ENCODE results near the gene HPS1. TPM values are rescaled to one million over a fixed set of nuclear protein-coding genes. Genes with fewer than 3 reads are reported as not detected.
A peak's percentile ranks its signal among the peaks of the same experiment; 100 is the strongest.

The HPS1 gene
- total RNA-seq (2013; cell fraction: nucleolus; rRNA removed), result 119 and 128 TPM in 2 replicates
- total RNA-seq (2014; rRNA removed) (44.5 and 50.8 TPM in 2 replicates), total RNA-seq (2014; rRNA removed; fragmentation: Illumina TruSeq; extraction: Trizol) (26.0 and 27.1 TPM in 2 replicates), total RNA-seq (2021) (63.9 and 71.5 TPM in 2 replicates), polyA plus RNA-seq (2011; rRNA removed) (36.7 and 58.7 TPM in 2 replicates), polyA plus RNA-seq (2014; fragmentation: Illumina TruSeq; extraction: Trizol) (36.5 and 45.8 TPM in 2 replicates), polyA plus RNA-seq (2014; fragmentation: Nextera tagmentation; extraction: Ambion mirVana) (10 to 100 TPM; 27.9 to 35.8 TPM), polyA plus RNA-seq (2014; rRNA removed) (59.3 and 65.2 TPM in 2 replicates), polyA plus RNA-seq (2016; fragmentation: Nextera tagmentation; extraction: Ambion mirVana) (100 to 1,000 TPM; 123 to 138 TPM), polyA minus RNA-seq (2011; rRNA and poly(A)+ RNA removed) (45.6 and 57.2 TPM in 2 replicates), Bru-seq, nascent RNA (percentile 84 among the genes with signal in this experiment), BruChase-seq, experiment 1, labeled RNA remaining after a 6-hour chase (percentile 82 among the genes with signal in this experiment), BruChase-seq, experiment 2, labeled RNA remaining after a 2-hour chase (percentile 79 among the genes with signal in this experiment)
- 19.7 TPM for polyA plus RNA-seq (2011; ENCODE audit: low read depth)
- polyA plus RNA-seq (2011; cell fraction: cytosol; rRNA removed), result 55.6 and 67.7 TPM in 2 replicates
- polyA plus RNA-seq (2011; cell fraction: nucleus; rRNA removed), result 252 and 294 TPM in 2 replicates
- polyA plus RNA-seq (2012), result 53.6 and 53.9 TPM in 2 replicates
- 21.9 and 23.4 TPM in 2 replicates for polyA minus RNA-seq (2011; cell fraction: cytosol; rRNA and poly(A)+ RNA removed)
- polyA minus RNA-seq (2011; cell fraction: nucleus; rRNA and poly(A)+ RNA removed), result 68.9 and 118 TPM in 2 replicates
- long read RNA-seq, experiment 1, transcript HPS1-201 (20 exons, 3,703 nt), result minor isoform, 10 of 68 reads
- long read RNA-seq, experiment 1, transcript HPS1-207 (4 exons, 922 nt), result major isoform, 12 of 68 reads
- long read RNA-seq, experiment 1, transcript HPS1-202 (10 exons, 1,580 nt), result minor isoform, 7 of 68 reads
- long read RNA-seq, experiment 1, partial matches to known transcripts, result 14 of 68 reads
- long read RNA-seq, experiment 1, other reads (novel, unspliced or antisense), result 25 of 68 reads
- long read RNA-seq, experiment 2, transcript HPS1-207 (4 exons, 922 nt), result major isoform, 26 of 75 reads
- long read RNA-seq, experiment 2, partial matches to known transcripts, result 13 of 75 reads
- long read RNA-seq, experiment 2, other reads (novel, unspliced or antisense), result 33 of 75 reads

- DNase-seq (ENCODE audit: low read depth, low spot score), result peak; percentile 42
- intact Hi-C loops (cut with micrococcal nuclease; ENCODE audit: unreplicated experiment) (no loop called here), in situ Hi-C loops (cut with MboI) (no loop called here)
- Histone ChIP-seq H3K9ac (ENCODE audit: control insufficient read depth, insufficient read depth, low read length) (peak within 1 kb of the TSS; percentile 93), H4K20me1 (ENCODE audit: control insufficient read depth, insufficient read depth) (no peaks in the 10 kb centered on the region; the same call in 1 of the 2 replicates), H3K27me3 (replicated peaks in 1 of 2; ENCODE audit: control insufficient read depth in 2 of 2, insufficient read depth in 2 of 2, low read length in 1 of 2) (no peaks in the 10 kb centered on the region), H3K9me3 (replicated peaks; ENCODE audit: control insufficient read depth, insufficient read depth, low read length) (no peaks in the 10 kb centered on the region), H3K4me2 (ENCODE audit: control insufficient read depth, insufficient read depth) (peak within 1 kb of the TSS; percentile 88), H3K4me3 (peak within 1 kb of the TSS; percentile 84), H3K4me1 (ENCODE audit: control insufficient read depth, insufficient read depth, low read length) (peaks cover 15% of the 10 kb centered on the region), H3K36me3 (ENCODE audit: control insufficient read depth in 2 of 2, insufficient read depth in 2 of 2, low read length in 1 of 2) (peaks cover 3 to 6% of the 10 kb centered on the region in 2 experiments), H2AFZ (ENCODE audit: control insufficient read depth, low read depth, low read length) (peak within 1 kb of the TSS; percentile 100), H3K79me2 (ENCODE audit: control insufficient read depth, insufficient read depth, low read length) (peaks cover 30% of the 10 kb centered on the region), H3K27ac (ENCODE audit: control insufficient read depth, insufficient read depth) (peak within 1 kb of the TSS; percentile 91)
- no TSS peak for BruUV-seq (replicated peaks)
- RAD21 ChIA-PET (ENCODE audit: unreplicated experiment), result no interaction called here
- CTCF ChIA-PET, result interaction anchor here (0.6 to 4.7 kb wide), 5 partner anchors 16 to 107 kb away, joined by 3 to 22 read pairs (median 4); no protein-coding TSS in a partner anchor
- peak; percentile 62 for FAIRE-seq
- SMC1A ChIA-PET (ENCODE audit: uncharacterized antibody, unreplicated experiment), result interaction anchor here (0.6 kb wide), 1 partner anchor 106 kb away, joined by 3 read pairs; no protein-coding TSS in a partner anchor
- peak; percentile 92 for ATAC-seq
- POLR2A ChIA-PET, result interaction anchor here (0.9 to 1.7 kb wide), 2 partner anchors 10 to 42 kb away, joined by 3 to 5 read pairs; no protein-coding TSS in a partner anchor
- under 1% methylated on average over 43 of the region's 47 CpGs for WGBS (ENCODE audit: insufficient coverage, insufficient replicate concordance, low lambda C conversion rate, missing lambda C conversion rate)
- TF ChIP-seq ZNF207 (IDR thresholded peaks at IDR 0.05; ENCODE audit: borderline replicate concordance) (peak; percentile 89), NRF1 (conservative IDR thresholded peaks at IDR 0.05; ENCODE audit: low read depth, low read length) (no peak), ZNF622 (IDR thresholded peaks at IDR 0.05) (no peak), PRDM15 (CRISPR knock-in tag; IDR thresholded peaks at IDR 0.05) (no peak), PAX8 (IDR thresholded peaks at IDR 0.05) (no peak), IKZF1 (conservative IDR thresholded peaks at IDR 0.05) (peak; percentile 51), NFIC (IDR thresholded peaks at IDR 0.05; ENCODE audit: low read depth, low read length) (0 out of 2 replicates have a peak, but pooled peaks have one; percentile 25), ZNF384 (IDR thresholded peaks at IDR 0.05; ENCODE audit: borderline replicate concordance, low read depth, low read length) (no peak), RBBP5 (conservative IDR thresholded peaks at IDR 0.05) (no peak), POLR2AphosphoS2 (IDR thresholded peaks at IDR 0.05; ENCODE audit: low read depth, low read length) (peak; percentile 62; the same call in 1 of the 2 replicates), TCF12 (IDR thresholded peaks at IDR 0.05; ENCODE audit: low read depth, low read length) (peak; percentile 42; the same call in 1 of the 2 replicates), SRF (IDR thresholded peaks at IDR 0.05; ENCODE audit: low read depth in 2 of 2, low read length in 2 of 2) (no peak), MAX (IDR thresholded peaks at IDR 0.05; ENCODE audit: low read depth, low read length) (peak; percentile 94), RUNX3 (IDR thresholded peaks at IDR 0.05; ENCODE audit: low read length) (no peak; the same call in 1 of the 2 replicates), TAF1 (IDR thresholded peaks at IDR 0.05; ENCODE audit: borderline replicate concordance, low read depth, low read length) (peak; percentile 88), ZZZ3 (IDR thresholded peaks at IDR 0.05; ENCODE audit: control insufficient read depth, insufficient read length, low read depth) (no peak), SIX5 (IDR thresholded peaks at IDR 0.05; ENCODE audit: low read depth, low read length, severe bottlenecking) (peak; percentile 16)
These were observed at the start of gene HPS1 for GRCh38 chr10:98446661-98447221. Gene HPS1 (minus strand): TSS chr10:98446935. CDS start chr10:98443240, 3,695 bp downstream.
